ENCODE data around the gene GNB4.

GRCh38 chr3:179369621-179370020 is 81.6 kb downstream of the GNB4 start:
- no peak for TF ChIP-seq POLR2A (IDR thresholded peaks at IDR 0.05; ENCODE audit: low read depth, low read length)
- TF ChIP-seq POLR2AphosphoS5 (IDR thresholded peaks at IDR 0.05; ENCODE audit: low read depth, low read length): no peak
